Esophagus mucosa (tissue), 1 donor: ENCODE measurements around the gene HCAR1. TPM values are rescaled to one million over a fixed set of nuclear protein-coding genes. Genes with fewer than 3 reads are reported as not detected.

Experiments
- total RNA-seq: library from RNA; stranded (reverse); gene quantifications from one replicate; pipeline ENCODE4 v1.2.4, GENCODE V29; 2023
- donor health status: DM: yes; HTN: yes; CAD: no.

Gene HCAR1
- total RNA-seq, 1 donor from 2014 or later, result 0.08 TPM

Other genes starting within 250 kb of the HCAR1 start
- 15.5 TPM for gene ZCCHC8, start 229.9 kb downstream of the HCAR1 start, total RNA-seq
- 31.7 TPM for gene RSRC2, start 203.9 kb downstream of the HCAR1 start, total RNA-seq
- gene KNTC1, start 203.6 kb downstream of the HCAR1 start, total RNA-seq, result 15.4 TPM
- 29.7 TPM for gene HCAR2, start 27.5 kb downstream of the HCAR1 start, total RNA-seq
- 9.6 TPM for gene HCAR3, start 14.0 kb downstream of the HCAR1 start, total RNA-seq
- 39.0 TPM for gene DENR, start 22.0 kb upstream of the HCAR1 start, total RNA-seq
- gene CCDC62, start 43.7 kb upstream of the HCAR1 start, total RNA-seq, result 0.24 TPM
- gene HIP1R, start 104.6 kb upstream of the HCAR1 start, total RNA-seq, result 26.4 TPM
- gene VPS37B, start 165.3 kb upstream of the HCAR1 start, total RNA-seq, result 51.4 TPM
- 4.9 TPM for gene ABCB9, start 235.6 kb upstream of the HCAR1 start, total RNA-seq
- gene OGFOD2, start 244.4 kb upstream of the HCAR1 start, total RNA-seq, result 14.7 TPM
- 134 TPM for gene ARL6IP4, start 249.8 kb upstream of the HCAR1 start, total RNA-seq